Left lung (tissue), 10 donors: ENCODE measurements around the gene AUTS2. TPM values are rescaled to one million over a fixed set of nuclear protein-coding genes. Genes with fewer than 3 reads are reported as not detected.
A peak's percentile ranks its signal among the peaks of the same experiment; 100 is the strongest.

Experiments used
- ATAC-seq: fragments of 200-7000 bp; cut with Tn5 transposase; one replicate; pipeline ENCODE4 v1.9.1; 2020; ENCODE audit warnings: moderate library complexity
- DNase-seq, 4 donors: peaks; one replicate each; pipeline ENCODE4 v3.0.0-alpha.2; 2013 to 2020
- H3K27ac ChIP-seq, 2 donors: fragments of 200-600 bp; sonication (generic) in 1 of 2; one replicate each; pipeline versions ENCODE4 v1.5.0 to v1.8.0; 2020 to 2021
- H3K27me3 ChIP-seq, 2 donors: fragments of 200-600 bp; sonication (generic) in 1 of 2; one replicate each; pipeline versions ENCODE4 v1.5.0 to v1.8.0; 2020 to 2021
- H3K36me3 ChIP-seq, 2 donors: fragments of 200-600 bp; sonication (generic) in 1 of 2; one replicate each; pipeline versions ENCODE4 v1.5.0 to v1.8.0; 2020 to 2021
- H3K4me1 ChIP-seq, 2 donors: fragments of 200-600 bp; one replicate each; pipeline ENCODE4 v1.8.0; 2021
- H3K4me3 ChIP-seq, 2 donors: fragments of 200-600 bp; sonication (generic) in 1 of 2; one replicate each; pipeline versions ENCODE4 v1.5.0 to v1.8.0; 2020 to 2021; ENCODE audit warnings: mild to moderate bottlenecking in 1 of 2
- H3K9me3 ChIP-seq, 2 donors: fragments of 200-600 bp; sonication (generic) in 1 of 2; one replicate each; pipeline versions ENCODE4 v1.5.0 to v1.8.0; 2020 to 2021
- CTCF ChIP-seq, 2 donors: fragments of 200-600 bp; sonication (generic) in 1 of 2; IDR thresholded peaks; one replicate each; pipeline versions ENCODE4 v1.5.0 to v1.8.0; 2021; ENCODE audit warnings: antibody characterized with exemption in 2 of 2
- intact Hi-C, 2 donors: fragments of 100-400 bp; cut with DNase I; formaldehyde crosslinking; loops; one replicate each; pipeline versions ENCODE4 v1.11.2 to v1.14.2; 2022
- polyA plus RNA-seq, 6 donors: library from polyadenylated mRNA; unstranded; fragments of 120-200 nt; gene quantifications; one replicate each; pipeline ENCODE4 v1.2.1, GENCODE V29; 2013; ENCODE audit not compliant: insufficient read length in 6 of 6
- total RNA-seq, 2 donors: library from RNA; stranded (reverse); fragmentation: NEBNext Ultra II Directional; extraction: Animal tissue kit (Norgen Biotek cat#: 25700); gene quantifications; one replicate each; pipeline ENCODE4 v1.2.1, GENCODE V29; 2021
- donor health status: DM: no; HTN: yes; CAD: no.
- donor health status: DM: no; HTN: no; CAD: no.

Gene AUTS2
- total and polyA plus RNA-seq, 8 donors, result 40.4 to 119 (median 103) TPM

DNA sequence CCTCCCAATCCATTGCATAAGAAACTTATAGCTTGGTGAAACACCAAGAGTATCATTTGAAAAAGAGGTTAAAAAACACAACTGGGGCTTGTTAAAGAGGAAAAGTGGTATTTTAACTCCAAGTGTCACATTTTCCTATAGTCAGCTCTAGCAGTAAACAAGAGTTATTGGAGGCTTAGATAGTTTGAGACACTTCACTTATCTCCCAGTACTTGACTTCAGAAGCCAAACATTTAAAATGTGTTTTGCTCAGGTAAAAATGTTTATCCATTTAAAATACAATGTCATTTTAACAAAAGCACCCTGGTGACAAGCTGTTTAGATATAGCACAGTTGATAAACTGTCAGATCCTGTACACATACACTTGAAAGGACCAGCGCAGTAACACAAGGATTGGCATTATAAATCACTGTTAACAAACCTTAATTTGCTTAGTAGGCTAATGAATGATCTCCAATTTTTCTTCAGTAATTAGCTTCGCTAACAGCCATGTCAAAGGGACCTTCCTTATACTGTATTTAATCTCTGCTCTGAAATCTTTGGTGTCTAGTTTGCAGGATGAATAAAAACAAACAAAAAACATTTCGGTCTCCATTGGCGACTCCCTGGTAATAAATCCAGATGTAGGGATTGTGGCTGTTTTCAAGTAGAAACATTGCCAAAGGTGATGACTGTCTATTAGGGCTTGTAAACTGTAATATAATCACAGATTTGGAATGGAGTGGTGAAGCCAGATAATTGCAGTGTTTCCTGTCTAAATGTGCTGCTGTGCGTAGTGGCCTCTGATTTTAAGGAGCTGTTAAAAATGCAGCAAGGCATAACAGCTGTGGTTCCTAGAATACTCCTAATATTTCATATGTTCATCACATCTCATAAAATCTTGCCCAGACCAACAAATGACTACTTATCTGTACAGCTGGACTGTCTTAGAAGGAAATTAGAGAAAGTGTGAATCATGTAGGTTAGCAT, 545.1 kb downstream of the AUTS2 start:
- Histone ChIP-seq H3K36me3 (no peaks in the 10 kb centered on the region), H3K9me3 (no peaks in the 10 kb centered on the region), H3K27me3 (no peaks in the 10 kb centered on the region), H3K27ac (no peak overlapping the region), H3K4me3 (no peak overlapping the region), H3K4me1 (no peaks in the 10 kb centered on the region)
- ATAC-seq, result peak; percentile 50
- DNase-seq, result peak in 2 of 4 donors; percentile 81 to 84
- intact Hi-C loops, result no loop called here
- no peak for TF ChIP-seq CTCF (IDR thresholded peaks at IDR 0.05)

GRCh38 chr7:70148997-70149396, 550.7 kb downstream of the AUTS2 start:
- Histone ChIP-seq H3K4me1 (no peaks in the 10 kb centered on the region), H3K4me3 (no peak overlapping the region), H3K9me3 (peaks cover 0 to 12% of the 10 kb centered on the region in 2 donors), H3K36me3 (no peaks in the 10 kb centered on the region), H3K27ac (no peak overlapping the region), H3K27me3 (no peaks in the 10 kb centered on the region)
- DNase-seq, result no peak
- TF ChIP-seq CTCF (IDR thresholded peaks at IDR 0.05), result no peak
- ATAC-seq, result no peak
- intact Hi-C loops, result no loop called here

- no peak for DNase-seq
- TF ChIP-seq CTCF (IDR thresholded peaks at IDR 0.05), result no peak
- no peak for ATAC-seq
- peaks cover 0 to 12% of the 10 kb centered on the region in 2 donors for H3K9me3 ChIP-seq
- H3K4me3 ChIP-seq, result no peak overlapping the region
- H3K27me3 ChIP-seq, result no peaks in the 10 kb centered on the region
- H3K4me1 ChIP-seq, result no peaks in the 10 kb centered on the region
- intact Hi-C loops, result no loop called here
- H3K36me3 ChIP-seq, result no peaks in the 10 kb centered on the region
- no peak overlapping the region for H3K27ac ChIP-seq
Observed at GRCh38 chr7:70152313-70152712, 554.0 kb downstream of the AUTS2 start.

- intact Hi-C loops, result no loop called here
- Histone ChIP-seq H3K4me1 (no peaks in the 10 kb centered on the region), H3K36me3 (no peaks in the 10 kb centered on the region), H3K27ac (no peak overlapping the region), H3K4me3 (no peak overlapping the region), H3K27me3 (no peaks in the 10 kb centered on the region), H3K9me3 (peaks cover 0 to 12% of the 10 kb centered on the region in 2 donors)
- DNase-seq, result no peak
- no peak for ATAC-seq
- no peak for TF ChIP-seq CTCF (IDR thresholded peaks at IDR 0.05)
Observed at GRCh38 chr7:70153933-70154332, 555.7 kb downstream of the AUTS2 start.

- no peak for TF ChIP-seq CTCF (IDR thresholded peaks at IDR 0.05)
- DNase-seq, result no peak
- H3K4me1 ChIP-seq, result no peaks in the 10 kb centered on the region
- no peaks in the 10 kb centered on the region for H3K27me3 ChIP-seq
- intact Hi-C loops, result no loop called here
- ATAC-seq, result peak; percentile 84
- no peaks in the 10 kb centered on the region for H3K36me3 ChIP-seq
- H3K27ac ChIP-seq, result no peak overlapping the region
- no peak overlapping the region for H3K4me3 ChIP-seq
- peaks cover 0 to 12% of the 10 kb centered on the region in 2 donors for H3K9me3 ChIP-seq
Observed at GRCh38 chr7:70154521-70155180, 556.4 kb downstream of the AUTS2 start.
